ENCODE measurements around the gene ARFRP1.
"Not testable (repeated sequence)": the region's sequence is repeated elsewhere in the genome, so short reads cannot be mapped to it uniquely, and the experiment has no call there.

The ARFRP1 gene

GRCh38 chr20:63675681-63676368 is 32.0 kb downstream of the ARFRP1 start:
- no peak for DNase-seq (ENCODE audit: low read depth)

GRCh38 chr20:63673951-63674350 is 33.8 kb downstream of the ARFRP1 start:
- DNase-seq (ENCODE audit: low read depth): no peak

- DNase-seq (ENCODE audit: low read depth): no peak
Measured at GRCh38 chr20:63672666-63673065, 35.1 kb downstream of the ARFRP1 start.

- not testable (repeated sequence) for DNase-seq (ENCODE audit: low read depth)
Measured at GRCh38 chr20:63671695-63672094, 36.1 kb downstream of the ARFRP1 start.

- DNase-seq (ENCODE audit: low read depth): no peak
Measured at GRCh38 chr20:63668351-63668750, 39.4 kb downstream of the ARFRP1 start.

GRCh38 chr20:63667858-63668257 is 39.9 kb downstream of the ARFRP1 start:
- no peak for DNase-seq (ENCODE audit: low read depth)

GRCh38 chr20:63665708-63666107 is 42.1 kb downstream of the ARFRP1 start:
- no peak for DNase-seq (ENCODE audit: low read depth)

- DNase-seq (ENCODE audit: low read depth): no peak
Measured at GRCh38 chr20:63664861-63665594, 42.7 kb downstream of the ARFRP1 start.

GRCh38 chr20:63664143-63664851 is 43.5 kb downstream of the ARFRP1 start:
- no peak for DNase-seq (ENCODE audit: low read depth)

- no peak for DNase-seq (ENCODE audit: low read depth)
Measured at GRCh38 chr20:63663332-63664066, 44.3 kb downstream of the ARFRP1 start.

- no peak for DNase-seq (ENCODE audit: low read depth)
Measured at GRCh38 chr20:63662813-63663189, 45.0 kb downstream of the ARFRP1 start.

GRCh38 chr20:63661959-63662812 is 45.6 kb downstream of the ARFRP1 start:
- no peak for DNase-seq (ENCODE audit: low read depth)

GRCh38 chr20:63661108-63661507 is 46.7 kb downstream of the ARFRP1 start:
- no peak for DNase-seq (ENCODE audit: low read depth)

GRCh38 chr20:63660622-63661021 is 47.2 kb downstream of the ARFRP1 start:
- no peak for DNase-seq (ENCODE audit: low read depth)

- DNase-seq (ENCODE audit: low read depth): not testable (repeated sequence)
Measured at GRCh38 chr20:63660174-63660573, 47.6 kb downstream of the ARFRP1 start.

GRCh38 chr20:63659370-63659769 is 48.4 kb downstream of the ARFRP1 start:
- no peak for DNase-seq (ENCODE audit: low read depth)

- peak; percentile 60 for DNase-seq (ENCODE audit: low read depth)
Measured at GRCh38 chr20:63658749-63659187, 49.0 kb downstream of the ARFRP1 start.

- peak; percentile 92 for DNase-seq (ENCODE audit: low read depth)
Measured at GRCh38 chr20:63657937-63658748, 49.6 kb downstream of the ARFRP1 start, which contains the start of gene RTEL1. RTEL1 (plus strand) TSS chr20:63658312; CDS start chr20:63659403, 1,091 bp downstream.

- DNase-seq (ENCODE audit: low read depth): no peak
Measured at GRCh38 chr20:63657260-63657936, 50.4 kb downstream of the ARFRP1 start.

- DNase-seq (ENCODE audit: low read depth): no peak
Measured at GRCh38 chr20:63656451-63656850, 51.3 kb downstream of the ARFRP1 start.
